GM19238 (cell line): ENCODE results near the gene SOWAHA.

Experiments used
- DNase-seq: peaks from one replicate; pipeline ENCODE4 v3.0.0; 2011; ENCODE audit warnings: low spot score; ENCODE audit not compliant: insufficient read length

Gene SOWAHA

GRCh38 chr5:132812781-132813598 is at the start of gene SOWAHA:
Gene SOWAHA, plus strand, starts transcription at chr5:132813302. Its CDS starts 320 bp downstream, at chr5:132813622.
- no peak for DNase-seq

- no peak for DNase-seq
Measured at GRCh38 chr5:132764051-132764450, 49.1 kb upstream of the SOWAHA start.

- DNase-seq: no peak
Measured at GRCh38 chr5:132764671-132765238, 48.3 kb upstream of the SOWAHA start.

GRCh38 chr5:132765311-132766019 is 47.6 kb upstream of the SOWAHA start:
- DNase-seq: no peak

DNA sequence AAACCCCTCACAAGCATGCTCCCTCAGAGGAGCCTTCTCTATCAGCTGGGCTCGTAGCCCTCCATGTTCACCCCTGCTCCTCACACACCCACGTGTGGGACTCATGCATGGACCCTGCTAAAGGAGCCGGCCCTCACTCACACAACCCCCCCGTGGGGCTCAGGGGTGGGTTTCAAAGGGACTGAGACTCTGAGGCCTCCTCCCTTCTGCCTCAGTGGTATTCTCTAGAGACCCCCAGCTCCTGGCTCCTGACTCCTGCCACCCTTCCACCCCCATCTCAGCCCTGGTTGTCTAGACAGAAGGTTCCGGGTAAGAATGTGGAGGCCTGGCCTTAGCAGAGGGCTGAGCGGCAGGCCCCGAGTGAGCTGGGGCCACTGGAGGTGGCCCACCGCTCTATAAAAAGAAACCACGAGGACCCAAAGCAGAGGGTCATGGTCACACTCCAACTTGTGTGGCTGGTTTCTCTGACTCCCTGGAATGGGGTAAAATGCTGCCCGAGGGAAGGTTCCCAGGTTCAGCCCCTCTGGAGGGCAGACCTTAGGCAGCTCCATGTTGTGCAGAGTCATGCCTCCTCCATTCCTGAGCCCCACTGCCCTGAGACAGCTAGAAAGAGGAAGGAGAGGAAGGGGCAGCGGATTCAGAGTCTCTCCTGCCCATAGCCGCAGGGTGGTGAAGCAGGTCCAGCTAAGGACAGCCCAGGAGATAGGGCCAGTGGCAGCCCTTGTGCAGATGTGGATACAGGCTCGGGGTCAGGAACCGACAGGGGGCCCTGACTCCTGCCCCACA is 46.9 kb upstream of the SOWAHA start:
- DNase-seq: no peak

DNA sequence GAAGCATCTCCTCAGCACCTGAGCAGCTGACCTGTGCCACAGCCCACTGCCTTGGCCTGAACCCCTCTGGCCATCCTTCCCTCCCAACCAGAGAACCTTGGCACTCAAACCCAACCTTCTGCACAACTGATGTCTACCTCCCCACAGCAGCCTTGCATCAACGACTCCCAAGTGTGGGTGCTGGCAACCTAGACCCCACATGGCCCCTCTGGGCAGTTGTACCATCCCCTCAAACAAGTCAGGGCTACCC is 46.4 kb upstream of the SOWAHA start:
- no peak for DNase-seq

- no peak for DNase-seq
Measured at GRCh38 chr5:132767150-132767549, 46.0 kb upstream of the SOWAHA start.

- DNase-seq: no peak
Measured at GRCh38 chr5:132768485-132768868, 44.6 kb upstream of the SOWAHA start.

DNA sequence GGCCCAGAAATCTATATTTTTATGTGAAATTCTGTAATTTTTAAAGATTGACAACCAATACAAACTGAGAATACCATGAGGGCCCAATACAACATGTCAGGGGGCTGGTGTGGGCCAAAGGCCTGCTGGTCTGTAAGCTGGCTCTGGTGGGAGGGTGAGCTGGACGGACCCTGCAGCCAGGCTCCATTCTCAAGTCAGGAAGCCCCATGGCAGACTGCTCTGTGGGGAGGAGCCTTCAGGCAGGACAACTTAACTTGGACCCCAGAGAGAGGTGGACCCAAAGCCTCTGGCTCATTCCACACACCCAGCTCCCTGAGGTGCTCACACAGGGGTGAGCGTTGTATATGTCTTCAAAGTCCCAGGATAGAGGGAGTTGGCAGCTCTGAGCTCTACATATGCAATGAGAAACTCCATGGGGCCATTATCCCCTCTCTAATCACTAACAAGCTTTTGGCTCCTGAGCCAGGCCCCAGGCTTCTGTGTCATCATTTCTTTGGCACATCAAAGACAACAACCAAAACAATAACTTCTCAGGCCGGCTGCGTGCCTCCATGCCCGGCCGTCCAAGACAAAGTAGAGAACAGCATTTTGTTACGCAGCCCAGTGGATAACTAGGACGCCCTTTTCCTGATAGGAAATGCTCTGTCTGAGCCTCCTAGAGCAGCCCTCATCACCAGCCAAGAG is 42.5 kb upstream of the SOWAHA start:
- DNase-seq: no peak

- DNase-seq: no peak
Measured at GRCh38 chr5:132771503-132771998, 41.6 kb upstream of the SOWAHA start.

DNA sequence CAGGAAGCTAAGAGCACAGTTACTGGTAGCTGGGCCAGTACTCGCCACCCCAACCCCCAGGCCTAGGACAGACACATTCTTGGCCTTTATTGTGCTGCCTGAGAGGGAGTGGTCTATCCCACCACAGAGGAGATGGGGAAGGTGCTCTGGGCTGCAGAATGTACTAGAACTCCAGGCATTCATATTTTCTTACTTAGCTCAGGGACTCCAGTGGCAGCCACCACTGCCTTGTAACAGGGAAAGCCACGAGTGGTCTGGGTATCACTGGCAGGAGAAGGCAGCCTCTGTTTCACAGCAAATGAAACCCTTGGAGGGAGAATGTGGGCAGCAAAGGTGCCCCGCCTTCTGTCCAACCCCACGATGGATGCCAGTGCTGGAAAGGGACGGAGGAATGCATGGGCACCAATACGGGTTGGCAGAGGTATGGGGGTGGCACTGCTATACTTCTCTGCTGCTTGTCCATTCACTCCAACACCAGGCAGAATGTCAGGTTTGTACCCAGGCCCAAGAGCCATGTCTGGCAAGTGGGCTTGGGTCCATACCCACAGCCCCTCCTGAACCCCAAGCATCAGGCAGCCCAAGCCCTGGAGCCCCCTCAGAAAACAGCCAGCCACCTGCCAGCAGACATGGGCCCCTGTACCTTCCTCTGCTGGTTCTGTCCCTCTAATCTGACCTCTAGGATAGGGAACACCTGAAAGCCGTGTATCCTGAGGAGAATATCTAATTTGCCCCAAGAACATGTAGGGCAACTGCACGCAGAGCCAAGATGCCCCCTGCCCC is 40.6 kb upstream of the SOWAHA start:
- DNase-seq: no peak

DNA sequence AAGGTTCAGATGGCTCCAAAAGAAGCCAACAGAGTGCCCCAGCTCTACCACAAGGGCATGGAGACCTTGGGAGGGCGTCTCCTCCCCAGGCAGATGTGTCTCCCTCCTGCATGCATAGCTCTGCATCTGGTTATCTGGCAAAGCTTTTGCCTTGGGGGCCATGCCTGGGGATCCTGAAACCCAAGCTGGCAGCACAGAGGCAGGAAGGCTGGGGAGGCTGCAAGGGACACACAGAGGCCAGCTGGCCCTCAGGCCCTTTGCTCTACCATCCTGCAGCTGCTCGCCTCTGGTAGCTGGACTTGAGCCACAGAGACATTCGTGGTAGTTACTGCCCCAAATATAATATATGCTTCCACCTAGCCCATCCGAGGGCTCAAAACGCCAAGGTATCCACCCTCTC is 40.0 kb upstream of the SOWAHA start:
- no peak for DNase-seq

DNA sequence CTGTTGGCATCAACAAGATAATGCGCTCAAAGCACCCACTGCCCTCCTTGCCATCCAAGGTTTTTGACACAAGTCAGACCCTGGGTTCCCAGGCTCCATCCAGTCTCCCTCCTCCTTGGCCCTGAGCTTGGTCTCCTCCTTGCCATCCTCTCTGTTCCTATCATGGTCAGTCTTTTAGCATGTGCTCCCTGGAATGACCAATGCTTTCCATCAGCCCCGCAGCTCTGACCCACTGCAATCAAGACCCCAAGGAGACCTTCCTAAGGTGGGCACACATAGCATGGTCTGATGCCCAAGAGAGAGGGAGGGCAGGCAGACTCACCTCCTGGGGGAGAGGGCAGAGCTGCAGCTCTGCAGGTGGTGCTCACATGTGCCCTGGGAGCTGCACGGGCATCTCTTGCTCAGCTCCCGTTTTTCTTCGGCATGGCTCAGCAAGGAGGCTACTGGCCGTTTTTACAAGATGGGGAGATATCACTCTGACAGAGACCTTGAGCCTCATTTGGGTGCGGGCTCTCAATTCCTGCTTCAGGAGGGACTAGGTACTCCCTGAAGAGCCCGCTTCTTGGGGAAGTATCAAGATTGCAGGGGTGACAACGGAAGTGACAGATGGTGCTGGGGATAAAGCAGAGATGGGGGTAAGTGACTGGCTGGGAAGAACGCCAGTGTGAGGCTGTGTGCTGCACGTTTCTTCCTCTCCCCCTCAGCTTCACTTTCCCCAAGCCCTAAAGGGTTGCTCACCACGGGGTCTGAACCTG is 39.3 kb upstream of the SOWAHA start:
- DNase-seq: no peak

DNA sequence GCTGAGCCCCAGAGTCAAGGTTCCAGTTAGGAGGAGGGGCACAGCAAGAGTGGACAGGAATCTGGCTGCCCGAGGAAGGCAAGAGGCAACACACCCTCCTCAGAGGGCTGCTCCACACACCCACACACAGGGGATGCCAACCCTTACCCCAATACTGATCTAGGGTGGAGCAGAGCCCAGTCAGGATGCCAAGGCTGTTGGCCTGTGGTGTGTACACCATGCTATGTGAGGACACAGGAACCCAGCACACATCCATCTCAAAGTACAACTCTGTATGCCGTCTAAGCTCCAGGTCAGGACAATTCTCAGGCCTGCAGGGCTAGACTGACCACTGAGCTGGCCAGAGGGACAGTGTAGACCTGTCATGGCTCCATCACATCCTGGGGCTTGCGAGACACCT is 38.7 kb upstream of the SOWAHA start:
- DNase-seq: no peak

GRCh38 chr5:132774896-132775295 is 38.2 kb upstream of the SOWAHA start:
- DNase-seq: no peak

GRCh38 chr5:132775476-132775961 is 37.6 kb upstream of the SOWAHA start:
- DNase-seq: no peak

DNA sequence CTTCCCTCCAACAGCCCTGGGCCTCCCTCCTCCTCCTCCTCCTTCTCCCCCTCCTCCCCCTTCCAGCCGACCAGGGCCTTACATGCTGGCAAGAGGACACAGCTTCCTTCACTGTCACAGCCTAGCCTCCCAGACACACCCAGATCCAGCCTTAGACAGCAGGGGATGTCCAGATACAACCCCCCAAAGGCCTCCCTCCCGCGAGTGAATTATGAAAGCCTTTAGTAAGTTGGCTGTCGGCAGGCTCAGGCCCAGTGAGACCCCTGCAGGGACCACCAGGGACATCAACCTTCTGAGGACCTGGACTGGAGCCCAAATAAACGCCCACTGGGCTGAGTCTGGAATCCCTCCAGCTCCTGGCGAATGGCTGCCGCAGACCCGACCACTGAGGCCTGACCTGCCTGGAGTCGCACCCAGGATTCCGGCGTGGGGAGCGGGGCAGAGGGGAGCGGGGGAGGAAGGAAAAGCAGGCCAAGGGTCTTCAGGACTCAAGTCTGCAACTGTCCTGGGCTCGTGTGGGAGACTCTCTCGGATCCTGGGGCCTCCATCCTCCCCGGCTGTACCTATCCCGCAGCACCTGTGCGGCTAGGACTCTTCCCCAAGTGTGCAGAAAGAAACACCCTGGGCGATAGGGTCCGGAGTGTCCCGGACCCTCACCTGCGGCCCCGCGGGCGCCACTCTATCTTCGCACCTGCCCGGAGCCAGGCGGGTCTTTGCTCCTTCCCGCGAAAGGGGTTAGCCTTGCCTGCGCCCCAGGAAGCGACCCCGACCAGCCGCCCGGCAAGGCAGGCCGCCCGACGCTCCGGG is 36.8 kb upstream of the SOWAHA start:
- DNase-seq: peak; percentile 28

DNA sequence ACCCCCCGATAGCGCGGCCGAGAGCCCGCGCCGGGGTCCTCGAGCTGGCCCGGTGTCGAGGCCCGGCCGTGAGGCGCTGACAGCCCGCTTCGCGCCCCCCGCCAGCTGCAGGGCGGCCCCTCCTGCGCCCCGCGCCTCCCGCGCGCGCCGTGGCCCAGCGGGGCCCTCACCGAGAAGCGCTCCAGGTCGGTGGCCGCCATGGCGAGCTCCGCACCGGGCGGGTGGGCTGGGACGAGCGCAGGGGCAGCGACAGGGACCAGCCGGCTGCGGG is 36.2 kb upstream of the SOWAHA start:
- DNase-seq: no peak
